Tibial nerve (tissue), 4 donors: ENCODE data around the gene KCNT1. TPM values are rescaled to one million over a fixed set of nuclear protein-coding genes. Genes with fewer than 3 reads are reported as not detected.

ENCODE experiments used
- DNase-seq, 2 donors: peaks; one replicate each; pipeline ENCODE4 v3.0.0-alpha.2; 2019; ENCODE audit warnings: low spot score in 2 of 2
- H3K27ac ChIP-seq, 4 donors: fragments of 200-600 bp; sonication (generic) in 3 of 4; one replicate each; pipeline ENCODE4 v1.5.1; 2017 to 2019; ENCODE audit warnings: mild to moderate bottlenecking in 1 of 4
- H3K27me3 ChIP-seq, 2 donors: fragments of 200-600 bp; sonication (generic) in 1 of 2; one replicate each; pipeline versions ENCODE4 v1.5.1 to v1.6.0; 2017 to 2019
- H3K36me3 ChIP-seq, 3 donors: fragments of 200-600 bp; sonication (generic); one replicate each; pipeline ENCODE4 v1.5.1; 2018 to 2019
- H3K4me1 ChIP-seq, 4 donors: fragments of 200-600 bp; sonication (generic) in 3 of 4; one replicate each; pipeline ENCODE4 v1.5.1; 2017 to 2019
- H3K4me3 ChIP-seq, 4 donors: fragments of 200-600 bp; sonication (generic) in 3 of 4; one replicate each; pipeline ENCODE4 v1.5.1; 2017 to 2019; ENCODE audit warnings: mild to moderate bottlenecking in 1 of 4, moderate library complexity in 1 of 4
- H3K9me3 ChIP-seq, 4 donors: fragments of 200-600 bp; sonication (generic) in 3 of 4; one replicate each; pipeline ENCODE4 v1.5.1; 2017 to 2019
- EP300 ChIP-seq, 2 donors: sonication (generic); formaldehyde crosslinking; IDR thresholded peaks; one replicate each; pipeline ENCODE4 v1.6.1; 2017; ENCODE audit warnings: antibody characterized with exemption in 2 of 2, mild to moderate bottlenecking in 1 of 2
- POLR2A ChIP-seq, 2 donors: fragments of 450-650 bp; IDR thresholded peaks; one replicate each; pipeline ENCODE4 v1.6.1; 2017; ENCODE audit warnings: antibody characterized with exemption in 2 of 2, mild to moderate bottlenecking in 2 of 2, moderate library complexity in 2 of 2
- WGBS, 2 donors: methylation state at CpG; one replicate each; pipeline ENCODE4 v1.1.5; 2018; 5-methylcytosine and 5-hydroxymethylcytosine counted together
- total RNA-seq, 4 donors: library from RNA; depleted of rRNA; stranded (reverse); fragments of >200 nt; gene quantifications; one replicate each; pipeline ENCODE4 v1.1.0, GENCODE V29; 2016
- TF ChIP-seq, protein P1 (sequence below), 5 experiments: fragments of 200-600 bp in 3 of 5; fragments of 450-650 bp in 2 of 5; sonication (generic) in 3 of 5; IDR thresholded peaks; one replicate each; pipeline ENCODE4 v1.5.1; 2016 to 2019; ENCODE audit warnings: antibody characterized with exemption in 5 of 5, mild to moderate bottlenecking in 3 of 5, moderate library complexity in 2 of 5

The KCNT1 gene
- total RNA-seq, 4 donors from 2014 or later = under 0.01 to 0.39 TPM; not detected in 2

DNA sequence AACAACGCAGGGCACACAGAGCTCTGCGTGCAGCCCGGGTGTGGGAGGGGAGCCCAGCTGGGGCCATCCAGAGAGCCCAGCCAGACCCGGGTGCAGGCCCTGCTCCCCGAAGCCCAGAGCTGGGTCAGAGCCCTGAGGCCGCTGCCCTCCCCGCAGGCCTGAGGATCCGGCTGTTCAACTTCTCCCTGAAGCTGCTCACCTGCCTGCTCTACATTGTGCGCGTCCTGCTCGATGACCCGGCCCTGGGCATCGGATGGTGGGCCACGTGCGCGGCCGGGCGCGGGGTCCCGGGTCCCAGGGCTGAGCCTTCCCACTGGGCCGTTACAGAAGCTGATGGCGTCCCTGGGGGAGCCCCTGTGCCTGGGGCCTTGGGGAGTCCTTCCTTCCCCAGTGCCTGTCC is 48.8 kb downstream of the KCNT1 start:
- WGBS, 2 donors = 84 to 86% methylated on average over 2 to 9 of the region's 22 CpGs
- Histone ChIP-seq H3K9me3 (peaks cover 0 to 12% (median 0%) of the 10 kb centered on the region in 4 donors), H3K4me1 (no peaks in the 10 kb centered on the region), H3K36me3 (no peaks in the 10 kb centered on the region), H3K27me3 (peaks cover 0 to 16% of the 10 kb centered on the region in 2 donors), H3K27ac (no peak overlapping the region), H3K4me3 (no peak overlapping the region)
- DNase-seq = no peak
- no peak for TF ChIP-seq EP300 (IDR thresholded peaks at IDR 0.05)
- TF ChIP-seq, protein P1, sequence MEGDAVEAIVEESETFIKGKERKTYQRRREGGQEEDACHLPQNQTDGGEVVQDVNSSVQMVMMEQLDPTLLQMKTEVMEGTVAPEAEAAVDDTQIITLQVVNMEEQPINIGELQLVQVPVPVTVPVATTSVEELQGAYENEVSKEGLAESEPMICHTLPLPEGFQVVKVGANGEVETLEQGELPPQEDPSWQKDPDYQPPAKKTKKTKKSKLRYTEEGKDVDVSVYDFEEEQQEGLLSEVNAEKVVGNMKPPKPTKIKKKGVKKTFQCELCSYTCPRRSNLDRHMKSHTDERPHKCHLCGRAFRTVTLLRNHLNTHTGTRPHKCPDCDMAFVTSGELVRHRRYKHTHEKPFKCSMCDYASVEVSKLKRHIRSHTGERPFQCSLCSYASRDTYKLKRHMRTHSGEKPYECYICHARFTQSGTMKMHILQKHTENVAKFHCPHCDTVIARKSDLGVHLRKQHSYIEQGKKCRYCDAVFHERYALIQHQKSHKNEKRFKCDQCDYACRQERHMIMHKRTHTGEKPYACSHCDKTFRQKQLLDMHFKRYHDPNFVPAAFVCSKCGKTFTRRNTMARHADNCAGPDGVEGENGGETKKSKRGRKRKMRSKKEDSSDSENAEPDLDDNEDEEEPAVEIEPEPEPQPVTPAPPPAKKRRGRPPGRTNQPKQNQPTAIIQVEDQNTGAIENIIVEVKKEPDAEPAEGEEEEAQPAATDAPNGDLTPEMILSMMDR (IDR thresholded peaks at IDR 0.05) = no peak
- no peak for TF ChIP-seq POLR2A (IDR thresholded peaks at IDR 0.05)

DNA sequence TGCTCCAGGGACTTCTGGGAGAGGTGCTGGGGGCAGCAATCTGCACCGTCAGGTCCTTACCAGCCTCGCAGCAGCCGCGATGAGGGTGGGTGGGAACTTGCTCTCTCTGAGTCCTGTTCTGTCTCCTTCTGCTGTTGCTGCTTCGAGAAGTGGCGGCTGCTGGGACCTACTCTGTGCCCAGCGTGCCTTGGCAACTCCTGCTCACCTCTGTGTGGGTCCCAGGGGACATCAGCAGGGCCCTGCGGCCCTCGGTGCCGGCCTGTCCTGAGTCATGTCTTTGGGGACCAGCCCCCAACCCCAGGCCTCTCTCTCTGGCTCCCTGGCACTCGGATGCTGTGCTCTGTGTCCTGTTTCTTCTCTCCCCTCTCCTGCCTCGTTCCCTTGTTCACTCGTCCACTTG is 49.5 kb downstream of the KCNT1 start:
- no peaks in the 10 kb centered on the region for H3K36me3 ChIP-seq
- peaks cover 0 to 16% of the 10 kb centered on the region in 2 donors for H3K27me3 ChIP-seq
- H3K4me3 ChIP-seq = no peak overlapping the region

DNA sequence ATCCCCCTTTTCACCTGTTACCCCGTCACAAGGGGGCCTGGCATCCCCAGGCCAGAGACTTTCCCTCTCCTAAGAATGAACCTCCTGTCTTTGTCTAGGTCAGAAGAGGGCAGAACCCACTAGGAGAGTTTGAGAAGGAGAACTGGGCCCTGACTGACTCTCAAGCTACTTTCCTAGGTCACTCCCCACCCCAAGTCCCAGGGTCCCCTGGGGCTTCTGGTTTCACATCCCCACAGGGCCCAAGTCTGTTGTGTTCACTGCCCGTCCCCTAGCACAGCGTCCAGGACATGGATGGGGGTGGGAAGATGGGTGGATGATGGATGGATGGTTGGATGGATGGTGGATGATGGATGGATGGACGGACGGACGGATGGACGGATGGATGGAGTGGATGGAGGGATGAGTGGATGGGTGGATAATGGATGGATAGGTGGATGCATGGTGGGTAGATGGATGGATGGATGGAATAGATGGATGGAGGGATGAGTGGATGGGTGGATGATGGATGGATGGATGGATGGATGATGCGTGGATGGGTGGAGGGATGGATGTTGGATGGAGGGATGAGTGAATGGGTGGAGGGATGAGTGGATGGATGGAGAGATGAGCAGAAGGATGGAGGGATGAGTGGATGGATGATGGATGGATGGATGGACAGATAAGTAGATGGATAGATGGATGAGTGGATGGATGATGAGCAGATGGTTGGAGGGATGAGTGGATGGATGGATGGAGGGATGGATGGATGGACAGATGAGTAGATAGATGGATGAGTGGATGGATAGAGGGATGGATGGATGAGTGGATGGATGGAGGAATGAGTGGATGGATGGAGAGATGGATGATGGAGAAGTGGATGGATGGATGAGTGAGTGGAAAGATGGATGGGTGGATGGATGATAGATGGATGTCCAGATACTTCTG is 50.6 kb downstream of the KCNT1 start:
- TF ChIP-seq, protein P1 (IDR thresholded peaks at IDR 0.05) = no peak
- no peak for TF ChIP-seq POLR2A (IDR thresholded peaks at IDR 0.05)
- TF ChIP-seq EP300 (IDR thresholded peaks at IDR 0.05) = no peak
- Histone ChIP-seq H3K27ac (no peak overlapping the region), H3K4me3 (no peak overlapping the region), H3K27me3 (peaks cover 0 to 16% of the 10 kb centered on the region in 2 donors), H3K36me3 (no peaks in the 10 kb centered on the region), H3K9me3 (peaks cover 0 to 20% (median 0%) of the 10 kb centered on the region in 4 donors), H3K4me1 (no peaks in the 10 kb centered on the region)
- DNase-seq = no peak
- WGBS, 2 donors = 87 to 94% methylated on average over 8 of the region's 8 CpGs

More for the DNA sequence above, 49.5 kb downstream of the KCNT1 start:
- Histone ChIP-seq H3K27ac (no peak overlapping the region), H3K9me3 (peaks cover 0 to 19% (median 0%) of the 10 kb centered on the region in 4 donors), H3K4me1 (no peaks in the 10 kb centered on the region)
- TF ChIP-seq EP300 (IDR thresholded peaks at IDR 0.05) (no peak), POLR2A (IDR thresholded peaks at IDR 0.05) (no peak)
- TF ChIP-seq, protein P1 (IDR thresholded peaks at IDR 0.05) = no peak
- 60 to 69% methylated on average over 9 to 13 of the region's 13 CpGs for WGBS, 2 donors
- DNase-seq = no peak

DNA sequence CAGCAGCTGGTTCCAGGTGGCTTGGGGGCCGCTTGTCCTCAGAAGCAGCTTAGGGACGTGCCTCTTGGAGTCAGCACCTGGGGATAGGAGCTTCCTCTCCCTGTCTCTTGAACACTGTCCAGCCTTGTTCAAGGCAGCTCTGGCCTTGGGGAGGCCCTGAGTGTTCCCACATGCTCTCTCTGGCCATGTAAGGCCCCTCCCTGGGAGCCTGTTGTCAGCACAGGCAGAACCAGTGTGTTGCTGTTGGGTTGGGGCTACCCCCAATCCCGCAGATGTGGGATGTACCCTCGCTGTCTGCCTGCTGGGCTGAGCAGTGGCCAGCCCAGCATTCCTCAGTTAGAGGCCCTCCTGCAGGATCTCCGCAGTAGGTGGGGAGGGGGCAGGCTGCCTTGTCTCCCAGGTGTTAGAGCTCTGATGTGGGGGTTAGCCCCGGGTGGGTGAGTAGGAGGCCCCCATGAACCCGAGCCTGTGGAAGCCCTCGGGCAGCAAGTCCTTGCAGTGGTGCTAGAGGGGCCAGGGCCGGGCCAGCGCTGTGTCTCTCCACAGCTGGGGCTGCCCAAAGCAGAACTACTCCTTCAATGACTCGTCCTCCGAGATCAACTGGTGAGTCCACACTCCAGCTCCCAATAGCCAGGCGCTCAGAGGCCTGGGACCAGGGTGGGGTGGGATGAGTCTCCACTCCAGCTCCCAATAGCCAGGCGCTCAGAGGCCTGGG is 51.6 kb downstream of the KCNT1 start:
- H3K27ac ChIP-seq = no peak overlapping the region
- no peaks in the 10 kb centered on the region for H3K36me3 ChIP-seq
- TF ChIP-seq POLR2A (IDR thresholded peaks at IDR 0.05) (no peak), EP300 (IDR thresholded peaks at IDR 0.05) (no peak)
- TF ChIP-seq, protein P1 (IDR thresholded peaks at IDR 0.05) = no peak
- 70 to 77% methylated on average over 7 to 9 of the region's 14 CpGs for WGBS, 2 donors
- H3K4me3 ChIP-seq = no peak overlapping the region
- no peak for DNase-seq
- H3K27me3 ChIP-seq = peaks cover 0 to 10% of the 10 kb centered on the region in 2 donors
- no peaks in the 10 kb centered on the region for H3K4me1 ChIP-seq
- peaks cover 0 to 20% (median 0%) of the 10 kb centered on the region in 4 donors for H3K9me3 ChIP-seq
